Prostate gland (tissue), 2 donors: Measurements from ENCODE around the gene CYP2C9. TPM values are rescaled to one million over a fixed set of nuclear protein-coding genes. Genes with fewer than 3 reads are reported as not detected.

Experiments
- DNase-seq: peaks from one replicate; pipeline ENCODE4 v3.0.0-alpha.2; 2019; ENCODE audit warnings: low spot score
- H3K27ac ChIP-seq, 2 donors: fragments of 200-600 bp; sonication (generic); 2 replicates each; pipeline ENCODE4 v1.5.1; 2017 to 2019
- H3K27me3 ChIP-seq: fragments of 200-600 bp; sonication (generic); replicated peaks from 2 replicates; pipeline ENCODE4 v1.5.1; 2019; ENCODE audit not compliant: insufficient read depth
- H3K36me3 ChIP-seq, 2 donors: fragments of 200-600 bp; sonication (generic); 1 replicate in 1 of 2; 2 replicates in 1 of 2; pipeline versions ENCODE4 v1.5.1 to v1.8.1; 2017 to 2019
- H3K4me1 ChIP-seq: fragments of 200-600 bp; sonication (generic); replicated peaks from 2 replicates; pipeline ENCODE4 v1.5.1; 2019
- H3K4me3 ChIP-seq, 2 donors: fragments of 200-600 bp; sonication (generic); 2 replicates each; pipeline ENCODE4 v1.5.1; 2017 to 2019
- H3K9me3 ChIP-seq: fragments of 200-600 bp; sonication (generic); 2 replicates; pipeline ENCODE4 v1.5.1; 2017
- POLR2A ChIP-seq: fragments of 450-650 bp; IDR thresholded peaks from one replicate; pipeline ENCODE4 v1.6.1; 2016; ENCODE audit warnings: antibody characterized with exemption, mild to moderate bottlenecking
- POLR2AphosphoS5 ChIP-seq: sonication (generic); formaldehyde crosslinking; IDR thresholded peaks from one replicate; pipeline ENCODE4 v1.6.1; 2017; ENCODE audit warnings: antibody characterized with exemption
- WGBS: methylation state at CpG from one replicate; pipeline ENCODE4 v1.1.5; 2018; 5-methylcytosine and 5-hydroxymethylcytosine counted together
- intact Hi-C: fragments of 100-400 bp; cut with DNase I; formaldehyde crosslinking; loops from one replicate; pipeline ENCODE4 v1.14.2; 2022
- total RNA-seq, 2 donors: library from RNA; depleted of rRNA; stranded (reverse); fragments of >200 nt; gene quantifications; one replicate each; pipeline ENCODE4 v1.1.0, GENCODE V29; 2016
- TF ChIP-seq, protein P1 (sequence below), 4 experiments: fragments of 200-600 bp in 2 of 4; fragments of 450-650 bp in 2 of 4; sonication (generic) in 2 of 4; IDR thresholded peaks; 1 replicate in 3 of 4; 2 replicates in 1 of 4; pipeline ENCODE4 v1.5.1; 2016 to 2019; ENCODE audit warnings: antibody characterized with exemption in 4 of 4, mild to moderate bottlenecking in 2 of 4, moderate library complexity in 2 of 4

The CYP2C9 gene
- total RNA-seq, 2 donors from 2014 or later = not detected

DNA sequence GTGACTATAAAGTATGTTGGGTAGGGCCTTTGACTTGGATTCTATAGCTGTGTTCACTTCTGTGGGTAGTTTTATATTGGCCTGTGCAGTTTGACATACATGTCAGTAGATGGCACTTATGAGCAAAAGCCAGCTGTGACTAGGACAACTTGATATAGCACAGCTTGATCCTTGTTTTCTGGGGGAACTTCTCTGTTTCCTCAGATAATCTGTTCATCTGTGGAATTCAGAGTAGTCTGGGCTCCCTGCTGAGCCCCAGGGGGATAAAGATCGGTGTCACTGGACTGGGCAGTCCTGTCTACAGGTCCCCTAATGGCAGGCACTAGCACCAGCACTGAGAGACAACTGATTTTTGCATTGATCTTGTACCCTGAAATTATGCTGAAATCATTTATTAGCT, 25.4 kb downstream of the CYP2C9 start:
- 0% methylated on average over 1 of the region's 1 CpG for WGBS
- H3K36me3 ChIP-seq = no peaks in the 10 kb centered on the region

DNA sequence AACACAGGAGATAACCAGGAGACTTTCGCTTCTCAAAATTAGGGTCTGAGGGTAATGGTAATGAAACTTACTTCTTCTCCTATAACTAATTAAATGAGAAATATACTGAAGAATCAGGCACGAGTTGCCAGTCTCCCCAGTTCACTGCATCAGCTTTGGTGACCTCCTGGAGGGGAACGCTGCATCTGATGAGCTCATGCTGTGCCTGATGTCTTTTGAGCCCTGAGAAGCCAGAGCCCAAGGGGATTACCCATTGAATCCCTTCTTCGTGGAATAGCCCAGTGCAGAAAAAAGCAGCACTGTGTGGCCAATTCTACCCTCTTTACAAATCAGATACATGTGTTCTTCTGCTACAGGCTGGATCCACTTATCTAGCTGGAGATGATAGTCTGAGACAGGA, 45.1 kb downstream of the CYP2C9 start:
- TF ChIP-seq, protein P1, sequence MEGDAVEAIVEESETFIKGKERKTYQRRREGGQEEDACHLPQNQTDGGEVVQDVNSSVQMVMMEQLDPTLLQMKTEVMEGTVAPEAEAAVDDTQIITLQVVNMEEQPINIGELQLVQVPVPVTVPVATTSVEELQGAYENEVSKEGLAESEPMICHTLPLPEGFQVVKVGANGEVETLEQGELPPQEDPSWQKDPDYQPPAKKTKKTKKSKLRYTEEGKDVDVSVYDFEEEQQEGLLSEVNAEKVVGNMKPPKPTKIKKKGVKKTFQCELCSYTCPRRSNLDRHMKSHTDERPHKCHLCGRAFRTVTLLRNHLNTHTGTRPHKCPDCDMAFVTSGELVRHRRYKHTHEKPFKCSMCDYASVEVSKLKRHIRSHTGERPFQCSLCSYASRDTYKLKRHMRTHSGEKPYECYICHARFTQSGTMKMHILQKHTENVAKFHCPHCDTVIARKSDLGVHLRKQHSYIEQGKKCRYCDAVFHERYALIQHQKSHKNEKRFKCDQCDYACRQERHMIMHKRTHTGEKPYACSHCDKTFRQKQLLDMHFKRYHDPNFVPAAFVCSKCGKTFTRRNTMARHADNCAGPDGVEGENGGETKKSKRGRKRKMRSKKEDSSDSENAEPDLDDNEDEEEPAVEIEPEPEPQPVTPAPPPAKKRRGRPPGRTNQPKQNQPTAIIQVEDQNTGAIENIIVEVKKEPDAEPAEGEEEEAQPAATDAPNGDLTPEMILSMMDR (IDR thresholded peaks at IDR 0.05) = no peak
- TF ChIP-seq POLR2AphosphoS5 (no peak), POLR2A (no peak)
- H3K27me3 ChIP-seq = no peaks in the 10 kb centered on the region
- no peaks in the 10 kb centered on the region for H3K36me3 ChIP-seq
- DNase-seq = no peak
- 48% methylated on average over 4 of the region's 4 CpGs for WGBS
- H3K4me1 ChIP-seq = no peaks in the 10 kb centered on the region
- no peaks in the 10 kb centered on the region for H3K9me3 ChIP-seq
- H3K4me3 ChIP-seq = no peak overlapping the region
- H3K27ac ChIP-seq = no peak overlapping the region
- intact Hi-C loops = no loop called here

More for the DNA sequence above, 25.4 kb downstream of the CYP2C9 start:
- TF ChIP-seq POLR2A = no peak
- TF ChIP-seq, protein P1 (IDR thresholded peaks at IDR 0.05) = peak in 1 of 4 experiments; percentile 14
- no peaks in the 10 kb centered on the region for H3K4me1 ChIP-seq
- intact Hi-C loops = no loop called here
- H3K27me3 ChIP-seq = no peaks in the 10 kb centered on the region
- H3K9me3 ChIP-seq = no peaks in the 10 kb centered on the region
- DNase-seq = no peak
- H3K4me3 ChIP-seq = no peak overlapping the region
- H3K27ac ChIP-seq = no peak overlapping the region

DNA sequence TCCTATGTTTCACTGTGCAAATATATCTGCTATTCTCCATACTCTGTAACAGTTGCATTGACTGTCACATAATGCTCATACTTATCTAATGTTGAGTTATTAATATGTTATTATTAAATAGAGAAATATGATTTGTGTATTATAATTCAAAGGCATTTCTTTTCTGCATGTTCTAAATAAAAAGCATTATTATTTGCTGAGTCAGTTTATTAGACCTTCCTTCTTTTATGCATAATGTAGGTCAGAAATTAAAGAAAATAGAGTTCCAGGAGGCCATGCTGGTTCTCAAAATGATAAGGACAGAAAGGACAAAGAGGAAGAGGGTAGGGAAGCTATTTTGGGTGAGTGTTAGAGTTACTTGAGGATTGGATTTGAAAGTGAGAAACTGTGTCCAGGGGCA, 50.7 kb downstream of the CYP2C9 start:
- Histone ChIP-seq H3K9me3 (no peaks in the 10 kb centered on the region), H3K27me3 (no peaks in the 10 kb centered on the region), H3K4me3 (no peak overlapping the region), H3K4me1 (no peaks in the 10 kb centered on the region), H3K36me3 (no peaks in the 10 kb centered on the region), H3K27ac (no peak overlapping the region)
- intact Hi-C loops = no loop called here
- TF ChIP-seq POLR2A (no peak), POLR2AphosphoS5 (no peak)
- TF ChIP-seq, protein P1 (IDR thresholded peaks at IDR 0.05) = no peak
- DNase-seq = no peak

DNA sequence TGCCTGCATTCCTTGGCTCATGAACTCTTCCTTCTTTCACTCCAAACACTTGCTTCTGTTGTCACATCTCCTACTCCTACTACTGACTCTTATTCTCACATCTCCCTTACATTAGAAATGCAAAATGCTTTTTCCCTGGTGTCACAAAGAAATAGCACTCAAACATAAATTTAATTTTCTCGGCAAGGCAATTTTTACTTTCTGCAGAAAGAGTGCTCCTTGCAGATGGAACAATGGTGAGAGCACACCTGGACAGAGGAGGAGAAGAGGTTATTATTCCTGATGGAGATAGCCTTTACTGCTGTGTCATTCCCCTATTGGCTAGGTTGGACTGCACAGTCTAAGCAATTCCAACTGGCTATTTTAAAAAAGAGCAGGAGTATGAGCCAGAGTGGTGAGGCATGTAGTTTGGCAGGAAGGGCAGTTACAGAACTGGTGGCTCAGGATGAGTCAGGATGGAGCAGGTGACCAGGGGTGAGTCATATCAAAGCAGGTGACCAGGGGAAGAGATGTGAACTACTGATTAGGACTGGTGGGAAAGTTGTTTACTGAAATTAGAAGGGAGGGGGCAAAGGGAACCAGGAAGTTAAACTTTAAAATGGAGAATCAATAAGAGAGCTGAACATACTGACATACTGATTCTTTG, 52.9 kb downstream of the CYP2C9 start:
- TF ChIP-seq POLR2A = no peak
- TF ChIP-seq, protein P1 (IDR thresholded peaks at IDR 0.05) = no peak
- no peak for TF ChIP-seq POLR2AphosphoS5
- no peaks in the 10 kb centered on the region for H3K36me3 ChIP-seq
- H3K9me3 ChIP-seq = no peaks in the 10 kb centered on the region
- H3K27ac ChIP-seq = no peak overlapping the region
- no peak for DNase-seq
- no peaks in the 10 kb centered on the region for H3K4me1 ChIP-seq
- 100% methylated on average over 1 of the region's 1 CpG for WGBS
- H3K4me3 ChIP-seq = no peak overlapping the region
- intact Hi-C loops = no loop called here
- H3K27me3 ChIP-seq = no peaks in the 10 kb centered on the region

DNA sequence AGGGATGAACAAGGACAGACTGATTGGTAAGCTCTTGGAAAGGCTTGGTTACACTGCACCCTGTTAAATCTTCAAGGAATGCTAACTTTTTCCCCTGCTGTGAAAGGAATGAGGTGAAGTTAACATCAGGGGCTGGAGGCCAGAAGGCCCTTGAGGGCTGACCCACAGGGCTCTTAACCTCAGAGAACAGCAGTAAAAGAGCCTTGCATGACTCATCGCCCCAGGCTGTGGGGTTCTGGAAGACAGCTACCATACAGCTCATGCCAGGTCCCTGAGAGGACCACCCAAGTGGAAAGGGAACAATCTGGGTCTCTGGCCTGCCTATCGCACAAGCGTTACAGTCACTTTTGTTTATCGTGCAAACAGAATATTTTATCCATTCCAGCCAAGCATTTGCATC, 54.4 kb downstream of the CYP2C9 start:
- TF ChIP-seq POLR2A = no peak
- TF ChIP-seq, protein P1 (IDR thresholded peaks at IDR 0.05) = no peak
- no peak for TF ChIP-seq POLR2AphosphoS5
- DNase-seq = no peak
- Histone ChIP-seq H3K4me1 (no peaks in the 10 kb centered on the region), H3K9me3 (no peaks in the 10 kb centered on the region), H3K4me3 (no peak overlapping the region), H3K36me3 (no peaks in the 10 kb centered on the region), H3K27ac (no peak overlapping the region), H3K27me3 (no peaks in the 10 kb centered on the region)
- intact Hi-C loops = no loop called here
- 82% methylated on average over 4 of the region's 4 CpGs for WGBS
